CD1c-positive myeloid dendritic cell (primary cell): Measurements from ENCODE around the gene NIBAN1.
A peak's percentile ranks its signal among the peaks of the same experiment; 100 is the strongest.
"Not testable (repeated sequence)": the region's sequence is repeated elsewhere in the genome, so short reads cannot be mapped to it uniquely, and the experiment has no call there.

Experiments used
- DNase-seq: peaks from one replicate; pipeline ENCODE4 v3.0.0-alpha.2; 2016; ENCODE audit errors: extremely low spot score

The NIBAN1 gene, protein sequence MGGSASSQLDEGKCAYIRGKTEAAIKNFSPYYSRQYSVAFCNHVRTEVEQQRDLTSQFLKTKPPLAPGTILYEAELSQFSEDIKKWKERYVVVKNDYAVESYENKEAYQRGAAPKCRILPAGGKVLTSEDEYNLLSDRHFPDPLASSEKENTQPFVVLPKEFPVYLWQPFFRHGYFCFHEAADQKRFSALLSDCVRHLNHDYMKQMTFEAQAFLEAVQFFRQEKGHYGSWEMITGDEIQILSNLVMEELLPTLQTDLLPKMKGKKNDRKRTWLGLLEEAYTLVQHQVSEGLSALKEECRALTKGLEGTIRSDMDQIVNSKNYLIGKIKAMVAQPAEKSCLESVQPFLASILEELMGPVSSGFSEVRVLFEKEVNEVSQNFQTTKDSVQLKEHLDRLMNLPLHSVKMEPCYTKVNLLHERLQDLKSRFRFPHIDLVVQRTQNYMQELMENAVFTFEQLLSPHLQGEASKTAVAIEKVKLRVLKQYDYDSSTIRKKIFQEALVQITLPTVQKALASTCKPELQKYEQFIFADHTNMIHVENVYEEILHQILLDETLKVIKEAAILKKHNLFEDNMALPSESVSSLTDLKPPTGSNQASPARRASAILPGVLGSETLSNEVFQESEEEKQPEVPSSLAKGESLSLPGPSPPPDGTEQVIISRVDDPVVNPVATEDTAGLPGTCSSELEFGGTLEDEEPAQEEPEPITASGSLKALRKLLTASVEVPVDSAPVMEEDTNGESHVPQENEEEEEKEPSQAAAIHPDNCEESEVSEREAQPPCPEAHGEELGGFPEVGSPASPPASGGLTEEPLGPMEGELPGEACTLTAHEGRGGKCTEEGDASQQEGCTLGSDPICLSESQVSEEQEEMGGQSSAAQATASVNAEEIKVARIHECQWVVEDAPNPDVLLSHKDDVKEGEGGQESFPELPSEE

DNA sequence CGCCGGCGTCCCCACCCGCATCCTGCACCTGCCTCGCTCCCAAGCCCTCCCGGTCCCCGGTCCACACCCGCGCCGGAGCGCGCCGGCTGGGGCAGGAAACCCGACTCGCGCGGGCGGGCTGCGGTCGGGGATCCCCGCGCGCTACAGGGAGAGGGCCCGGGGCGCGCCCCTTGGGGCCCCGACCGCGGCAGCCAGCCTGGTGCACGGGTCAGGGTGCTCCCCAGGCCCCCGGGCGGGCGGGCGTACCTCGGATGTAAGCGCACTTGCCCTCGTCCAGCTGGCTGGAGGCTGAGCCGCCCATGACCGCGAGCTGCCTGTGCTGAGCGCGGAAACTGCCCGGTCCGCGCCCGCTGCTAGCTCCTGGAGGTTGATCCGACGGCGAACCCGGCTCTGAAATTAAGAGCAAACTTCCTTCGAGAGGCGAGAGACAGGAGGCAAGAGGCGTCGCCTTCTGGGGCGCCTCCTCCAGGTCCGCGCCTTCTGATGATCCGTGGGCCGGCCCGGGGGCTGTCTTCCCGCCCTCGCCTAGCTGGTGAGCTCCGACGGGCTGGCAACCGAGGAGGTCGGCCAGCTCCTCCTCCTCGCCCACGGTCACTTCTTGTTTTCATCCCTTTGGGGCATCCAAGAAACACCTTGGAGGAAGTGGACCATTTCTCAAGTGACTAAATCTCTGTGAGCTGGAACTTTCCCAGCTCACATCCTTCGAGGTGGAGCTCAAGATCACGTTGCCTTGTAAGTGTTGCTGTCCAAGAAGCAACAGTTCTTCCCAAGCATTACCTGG is at the start of gene NIBAN1:
NIBAN1 (minus strand) TSS at position 453 of the 781 bp plus-strand sequence; CDS start at position 301, 152 bp downstream.
- DNase-seq: peak; percentile 91

DNA sequence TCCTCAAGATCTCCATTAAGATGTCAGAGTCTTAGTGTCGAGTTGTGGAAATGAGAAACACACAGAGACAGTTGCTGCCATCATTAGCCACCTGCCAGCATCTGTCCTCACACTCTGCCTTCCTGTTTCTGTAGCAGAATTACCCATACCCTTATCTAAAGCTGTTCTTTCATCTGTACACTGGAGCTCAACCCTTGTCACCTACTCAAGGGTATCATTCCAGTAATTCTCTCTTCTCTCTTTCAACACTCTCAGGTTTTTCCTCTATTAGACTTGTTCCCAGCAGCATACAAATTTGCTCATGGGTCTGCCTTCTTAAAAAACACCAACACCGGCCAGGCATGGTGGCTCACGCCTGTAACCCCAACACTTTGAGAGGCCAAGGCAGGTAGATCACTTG is 43.7 kb upstream of the NIBAN1 start:
- DNase-seq: no peak

DNA sequence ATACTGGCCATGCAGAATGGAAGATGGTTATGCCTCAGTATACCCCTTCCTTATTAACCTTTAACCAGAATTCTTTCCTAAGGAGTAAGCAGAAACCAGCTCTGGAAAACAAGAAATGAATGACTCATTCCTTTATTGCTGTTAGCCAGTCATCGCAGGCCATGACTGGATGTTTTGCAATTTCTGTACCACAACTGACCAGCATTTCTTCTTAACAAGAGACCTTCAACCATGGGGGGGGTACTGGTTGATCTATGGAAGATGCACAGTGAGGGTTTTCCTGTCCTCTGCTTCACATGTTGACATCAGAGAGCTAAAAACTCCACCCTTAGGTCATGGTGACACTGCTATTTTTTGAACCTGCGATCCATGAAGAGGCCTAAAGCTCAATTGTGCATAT is 43.0 kb upstream of the NIBAN1 start:
- peak; percentile 56 for DNase-seq

DNA sequence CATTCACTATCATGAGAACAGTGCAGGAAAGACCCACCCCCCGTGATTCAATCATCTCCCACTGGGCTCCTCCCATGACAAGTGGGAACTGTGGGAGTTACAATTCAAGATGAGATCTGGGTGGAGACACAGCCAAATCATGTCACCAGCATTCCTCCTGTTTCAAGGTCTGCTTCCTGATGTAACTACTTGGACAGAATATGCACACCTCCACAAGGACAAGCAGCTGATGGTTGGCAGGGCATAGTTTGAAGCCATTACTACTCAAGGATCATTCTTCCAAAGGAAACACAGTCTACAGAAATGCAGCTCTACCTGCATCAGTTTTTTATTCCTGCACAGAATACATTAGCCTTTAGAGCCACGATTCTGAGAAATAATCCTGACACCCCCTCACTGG is 42.6 kb upstream of the NIBAN1 start:
- no peak for DNase-seq

DNA sequence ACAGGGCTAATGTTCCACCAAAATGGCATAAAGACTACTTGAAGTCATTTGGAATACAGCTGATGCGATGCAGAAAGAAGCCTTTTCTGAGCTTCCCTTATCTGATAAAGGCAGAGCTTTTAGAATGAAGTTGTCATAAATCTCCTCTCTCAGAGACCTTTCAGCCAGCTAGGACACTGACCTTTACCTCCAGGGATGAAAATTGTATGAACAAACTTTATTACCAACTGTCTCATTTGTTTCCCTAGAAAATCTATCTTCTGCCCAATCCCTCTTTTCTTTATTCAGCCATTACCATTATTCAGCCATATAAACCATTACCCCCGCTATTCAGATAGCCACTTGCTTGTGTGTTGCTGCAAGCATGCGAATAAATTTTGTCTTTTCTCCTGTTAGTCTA is 41.3 kb upstream of the NIBAN1 start:
- DNase-seq: no peak

DNA sequence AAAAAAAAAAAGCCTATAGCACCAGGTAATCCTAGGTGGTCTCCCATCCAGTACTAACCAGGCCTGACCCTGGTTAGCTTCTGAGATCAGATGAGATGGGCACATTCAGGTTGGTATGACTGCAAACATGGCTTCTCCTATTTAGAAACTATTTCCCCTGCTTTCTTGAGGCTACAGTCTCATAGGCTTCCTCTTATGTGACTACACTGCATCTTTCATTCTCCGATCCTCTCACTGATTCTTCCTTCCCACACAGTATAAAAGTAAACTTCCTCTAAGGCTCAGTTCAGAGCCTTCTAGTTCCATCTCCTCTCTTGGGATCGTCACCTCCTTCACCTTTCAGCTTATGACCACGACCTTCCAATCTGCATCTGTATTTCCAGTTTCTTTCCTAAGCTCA is 40.6 kb upstream of the NIBAN1 start:
- peak; percentile 14 for DNase-seq

DNA sequence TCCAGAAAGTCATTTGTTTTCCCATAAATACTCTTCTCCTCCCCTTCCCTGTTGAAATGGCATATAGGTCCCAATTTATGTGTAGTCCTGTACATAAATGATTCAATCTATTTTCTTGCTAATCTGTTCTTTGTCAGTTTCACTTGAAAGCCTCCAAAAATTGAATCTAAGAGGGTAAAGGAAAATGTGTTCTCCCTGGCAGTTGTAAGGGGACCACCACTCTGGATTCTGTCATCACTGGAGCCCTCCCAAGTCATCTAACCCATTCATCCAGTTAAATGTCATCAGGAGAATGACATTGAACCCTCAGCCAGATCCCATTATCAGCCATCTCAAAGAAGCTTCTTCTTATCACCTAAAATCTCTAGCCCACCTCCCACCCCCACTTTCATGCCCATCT is 36.1 kb upstream of the NIBAN1 start:
- no peak for DNase-seq

DNA sequence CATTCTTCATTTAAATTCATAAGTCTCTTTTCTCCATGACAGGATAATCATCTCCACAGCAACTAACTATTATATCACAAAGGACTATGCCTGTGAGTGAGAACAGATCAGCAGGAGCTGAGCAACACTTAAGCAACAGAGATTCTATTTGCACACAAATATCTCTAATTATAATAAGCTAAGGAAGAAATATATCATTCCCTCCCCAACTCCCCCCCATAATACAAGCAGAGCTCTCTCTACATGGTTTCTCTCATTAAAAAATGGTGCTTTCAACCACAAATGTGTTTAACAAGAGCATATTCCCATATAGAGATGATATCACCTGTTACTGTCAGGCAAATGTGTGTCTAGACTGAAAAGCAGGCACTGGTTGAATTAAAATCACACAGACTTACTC is 34.5 kb upstream of the NIBAN1 start:
- DNase-seq: no peak

DNA sequence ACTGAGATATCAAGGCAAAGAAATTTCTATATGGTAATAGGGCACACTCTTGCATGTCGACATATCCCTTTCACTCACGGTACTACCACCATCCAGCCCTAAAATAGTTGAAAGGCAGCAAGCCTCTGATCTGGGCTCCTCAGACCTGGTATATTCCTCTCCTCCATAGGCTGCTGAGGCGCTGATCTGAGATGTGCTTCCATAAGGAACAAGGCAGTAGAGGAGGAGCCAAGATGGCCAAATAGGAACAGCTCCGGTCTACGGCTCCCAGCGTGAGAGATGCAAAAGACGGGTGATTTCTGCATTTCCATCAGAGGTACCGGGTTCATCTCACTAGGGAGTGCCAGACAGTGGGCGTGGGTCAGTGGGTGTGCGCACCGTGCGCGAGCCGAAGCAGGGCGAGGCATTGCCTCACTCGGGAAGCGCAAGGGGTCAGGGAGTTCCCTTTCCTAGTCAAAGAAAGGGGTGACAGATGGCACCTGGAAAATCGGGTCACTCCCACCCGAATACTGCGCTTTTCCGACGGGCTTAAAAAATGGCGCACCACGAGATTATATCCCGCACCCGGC is 27.1 kb upstream of the NIBAN1 start:
- not testable (repeated sequence) for DNase-seq

DNA sequence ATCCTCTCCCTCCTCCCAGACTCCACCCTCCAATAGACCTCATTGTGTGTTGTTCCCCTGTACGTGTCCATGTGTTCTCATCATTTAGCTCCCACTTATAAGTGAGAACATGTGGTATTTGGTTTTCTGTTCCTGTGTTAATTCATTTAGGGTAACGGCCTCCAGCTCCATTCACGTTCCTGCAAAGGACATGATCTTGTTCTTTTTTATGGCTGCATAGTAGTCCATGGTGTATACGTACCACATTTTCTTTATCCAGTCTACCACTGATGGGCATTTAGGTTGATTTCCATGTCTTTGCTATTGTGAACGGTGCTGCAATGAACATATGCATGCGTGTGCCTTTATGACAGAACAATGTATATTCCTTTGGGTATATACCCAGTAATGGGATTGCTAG is 25.7 kb upstream of the NIBAN1 start:
- DNase-seq: not testable (repeated sequence)

DNA sequence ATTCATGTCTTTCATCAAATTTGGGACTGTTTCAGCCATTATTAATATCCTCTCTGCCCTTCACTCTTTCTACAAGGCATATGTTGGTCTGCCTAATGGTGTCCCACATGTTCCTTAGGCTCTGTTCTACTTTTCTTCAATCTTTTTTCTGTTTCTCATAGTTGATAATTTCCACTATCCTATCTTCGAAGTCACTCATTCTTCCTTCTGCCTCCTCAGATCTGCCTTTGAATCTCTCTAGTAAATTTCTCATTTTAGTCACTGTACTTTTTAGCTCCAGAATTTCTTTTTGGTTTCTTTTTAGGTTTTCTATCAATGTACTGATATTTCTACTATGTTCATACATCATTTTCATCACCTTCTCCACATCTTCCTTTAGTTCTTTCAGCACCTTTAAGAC is 20.0 kb upstream of the NIBAN1 start:
- no peak for DNase-seq

DNA sequence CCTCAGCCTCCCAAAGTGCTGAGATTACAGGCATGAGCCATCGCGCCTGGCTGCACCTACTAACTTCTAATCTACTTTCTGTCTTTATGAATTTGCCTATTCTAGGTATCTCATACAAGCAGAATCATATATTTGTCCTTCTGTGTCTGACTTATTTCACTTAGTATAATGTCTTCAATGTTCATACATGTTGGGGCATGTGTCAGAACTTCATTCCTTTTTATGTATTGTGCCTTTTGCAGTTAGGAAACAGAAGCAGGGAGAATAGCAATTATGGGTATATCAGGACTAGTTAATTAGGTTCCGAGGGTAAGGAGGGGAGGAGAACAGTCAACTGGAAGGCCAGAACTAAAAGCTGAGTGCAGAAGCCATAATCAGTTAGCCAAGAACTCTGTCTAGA is 18.0 kb upstream of the NIBAN1 start:
- DNase-seq: no peak

DNA sequence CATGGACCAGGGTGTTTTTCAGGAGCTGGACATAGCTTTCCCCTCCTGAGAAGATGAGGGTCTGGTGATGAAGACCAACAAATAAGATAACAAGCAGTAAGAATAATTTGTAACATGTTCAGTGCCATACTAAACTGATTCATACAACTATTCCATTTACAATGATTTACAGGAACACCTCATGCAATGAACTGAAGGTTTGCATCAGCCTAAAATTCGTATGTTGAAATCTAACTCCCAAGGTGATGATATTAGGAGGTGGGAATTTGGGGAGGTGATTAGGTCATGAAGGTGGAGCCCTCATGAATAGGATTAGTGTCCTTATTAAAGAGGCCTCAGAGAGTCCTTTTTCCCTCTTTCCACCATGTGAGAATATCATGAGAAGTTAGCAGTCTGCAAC is 15.9 kb upstream of the NIBAN1 start:
- no peak for DNase-seq

DNA sequence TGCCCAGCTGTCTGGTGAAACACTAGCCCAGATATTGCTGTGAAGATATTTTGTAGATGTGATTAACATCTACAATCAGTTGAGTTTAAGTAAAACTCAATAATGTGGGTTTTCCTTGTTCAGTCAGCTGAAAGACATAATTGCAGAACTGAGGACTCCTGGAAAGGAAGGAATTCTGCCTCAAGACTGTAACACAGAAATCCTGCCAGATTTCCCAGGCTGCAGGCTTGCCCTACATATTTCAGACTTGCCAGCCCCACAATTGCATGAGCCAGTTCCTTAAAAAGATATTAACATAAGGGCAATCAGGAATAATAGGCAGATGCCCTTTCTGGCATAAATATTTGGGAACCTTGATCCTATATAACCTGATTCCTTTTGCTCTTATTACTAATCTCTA is 14.2 kb upstream of the NIBAN1 start:
- DNase-seq: no peak

DNA sequence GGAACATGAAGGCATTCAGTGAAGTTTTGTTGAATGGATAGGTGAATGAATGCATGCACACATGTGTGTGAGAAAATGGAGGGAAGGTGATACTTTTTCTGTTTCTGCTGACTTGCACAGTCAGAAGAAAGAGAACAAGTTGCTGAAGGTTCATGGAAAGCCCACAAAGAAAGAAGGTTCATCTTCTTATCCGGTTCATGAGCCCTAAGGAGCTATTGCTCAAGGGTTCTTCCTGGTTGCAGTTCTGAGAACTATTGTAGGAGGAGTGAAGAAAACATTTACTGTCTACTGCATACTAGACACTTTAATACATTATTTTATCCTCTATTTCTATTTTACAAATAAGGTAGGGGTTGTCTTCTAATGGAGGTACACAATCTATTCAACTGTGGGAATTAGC is 13.4 kb upstream of the NIBAN1 start:
- peak; percentile 13 for DNase-seq

DNA sequence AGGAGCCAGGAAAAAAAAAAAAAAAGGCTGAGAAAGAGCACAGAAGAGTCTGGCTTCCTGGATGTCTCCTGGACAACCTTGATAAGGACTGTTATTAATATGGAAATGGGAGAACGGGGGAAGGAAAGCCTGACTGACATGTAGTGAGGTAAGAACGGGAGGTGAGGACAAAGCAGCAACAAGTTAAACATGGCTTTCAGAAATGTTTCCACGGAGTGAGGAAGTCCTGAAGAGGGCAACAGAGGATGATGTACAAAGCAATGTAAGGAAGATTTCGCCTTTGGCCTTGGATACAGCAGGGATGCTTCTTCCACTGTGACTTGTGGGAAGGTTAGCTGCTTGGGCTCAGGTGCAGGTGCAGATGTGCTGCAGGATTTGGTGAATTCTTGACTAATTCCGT is 11.9 kb upstream of the NIBAN1 start:
- DNase-seq: no peak

DNA sequence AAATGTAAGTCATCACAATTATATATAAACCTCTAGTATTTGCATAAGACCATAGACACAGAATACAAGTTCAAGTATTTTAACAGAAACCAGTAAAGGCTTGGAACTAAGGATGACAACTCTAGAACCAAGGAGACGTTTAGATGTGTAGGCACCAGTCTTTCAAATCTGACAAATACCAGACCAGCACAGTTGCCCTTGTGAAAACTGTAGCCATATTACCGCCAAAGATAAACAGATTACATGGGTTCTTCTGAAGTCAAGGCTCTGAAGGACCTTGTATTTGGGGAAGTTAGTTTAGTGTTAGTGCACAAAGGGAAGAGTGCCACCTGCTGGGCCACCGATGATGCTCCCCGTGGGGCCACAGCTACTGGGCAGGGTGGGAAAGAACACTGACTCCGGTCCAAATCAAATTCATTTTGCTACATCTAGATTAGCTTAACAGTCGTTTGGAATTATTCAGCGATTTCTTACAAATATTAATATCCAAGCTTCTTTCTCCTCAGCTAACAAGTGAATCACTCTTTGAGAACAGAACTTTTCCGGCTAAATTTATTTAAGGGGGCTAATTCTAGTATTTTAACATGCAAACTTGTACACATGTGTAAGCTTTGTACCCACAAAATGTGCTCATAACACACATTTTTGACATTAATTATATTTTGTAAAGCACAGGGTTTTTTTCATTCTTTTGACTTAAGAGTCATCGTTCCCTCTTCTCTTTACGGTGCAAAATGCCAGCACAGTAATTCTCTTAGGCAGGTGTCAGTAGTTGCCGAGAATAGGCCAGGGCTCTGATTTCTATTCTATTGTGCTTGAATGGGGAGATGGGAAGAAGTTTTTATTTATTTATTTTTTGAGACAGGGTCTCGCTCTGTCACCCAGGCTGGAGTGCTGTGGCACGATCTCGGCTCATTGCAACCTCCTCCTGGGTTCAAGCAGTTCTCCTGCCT is 8.0 kb upstream of the NIBAN1 start:
- peak; percentile 86 for DNase-seq

DNA sequence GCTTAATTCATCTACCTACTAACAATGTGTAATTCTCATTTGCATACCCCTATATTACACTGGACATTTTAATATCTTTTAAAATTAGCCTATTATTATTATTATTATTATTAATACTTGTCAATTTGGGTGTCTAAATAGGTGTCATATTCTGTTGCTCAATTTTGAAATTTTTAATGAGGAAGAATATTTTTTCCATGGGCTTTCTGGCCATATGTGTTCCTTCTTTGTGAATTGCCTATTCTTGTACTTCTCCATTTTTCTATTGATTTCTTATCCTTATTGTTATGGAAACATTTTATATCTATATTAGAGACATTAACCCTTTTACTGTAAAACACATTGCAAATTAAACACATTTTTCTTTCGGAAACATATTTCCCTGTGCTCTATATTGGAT is 6.4 kb upstream of the NIBAN1 start:
- no peak for DNase-seq

DNA sequence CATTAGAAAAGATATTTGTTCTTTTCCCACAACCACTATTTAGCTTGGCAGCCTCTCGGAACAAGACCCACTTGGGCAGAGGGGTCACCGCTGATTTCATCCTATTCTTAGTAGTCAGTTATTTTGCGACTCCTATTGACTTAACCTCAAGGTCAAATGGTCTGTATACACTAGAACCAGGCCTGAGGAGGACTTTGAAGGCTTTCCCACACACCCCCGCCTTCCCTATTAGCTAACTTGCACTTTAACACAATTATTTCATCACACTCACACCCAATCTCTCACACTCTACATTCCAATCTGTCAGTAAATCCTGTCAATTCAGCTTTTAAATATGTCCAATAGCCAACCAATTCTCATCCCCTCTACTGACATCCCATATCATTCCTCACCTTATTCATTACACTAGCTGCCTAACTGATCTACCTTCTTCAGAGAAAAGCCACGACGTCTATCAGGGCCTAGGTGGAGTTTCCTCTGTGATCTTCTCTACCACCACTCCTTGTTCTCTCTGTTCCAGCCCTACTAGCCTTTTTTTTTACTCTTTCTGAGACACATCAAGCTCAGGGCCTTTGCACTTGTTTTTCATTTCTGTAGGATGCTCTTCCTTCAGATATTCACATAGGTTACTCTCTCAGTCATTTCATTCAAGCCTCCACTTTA is 1.0 kb upstream of the NIBAN1 start:
- DNase-seq: no peak

DNA sequence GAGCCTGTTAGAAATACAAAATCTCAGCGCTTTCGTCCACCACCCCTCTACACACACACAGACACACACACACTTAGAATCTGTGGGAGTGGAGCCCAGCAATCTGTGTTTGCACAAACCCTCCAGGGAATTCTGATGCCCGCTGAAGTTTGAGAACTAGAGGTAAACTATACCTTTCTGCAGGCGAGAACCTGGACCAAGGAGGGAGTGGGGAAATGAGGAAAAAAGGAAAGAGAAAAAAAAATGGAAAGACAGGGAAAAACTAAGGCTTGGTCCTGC is 468 bp upstream of the NIBAN1 start:
- DNase-seq: no peak
